ENCODE data around the gene TRIM40.

- no peak for TF ChIP-seq POLR2A (IDR thresholded peaks at IDR 0.05; ENCODE audit: low read depth, low read length)
- TF ChIP-seq TAF1 (IDR thresholded peaks at IDR 0.05; ENCODE audit: borderline replicate concordance, low read depth, low read length), result no peak
Observed at GRCh38 chr6:30142665-30143064, 6.7 kb downstream of the TRIM40 start.

Data from GM12892 (cell line).